HEK293 (cell line): ENCODE results near the gene GPR45.

Experiments
- CTCF ChIP-seq: fragments of 450-650 bp; formaldehyde crosslinking; IDR thresholded peaks from 2 replicates; pipeline ENCODE4 v1.5.1; 2016; ENCODE audit warnings: missing biosample characterization, missing genetic modification characterization
- GLIS2 ChIP-seq: fragments of 450-650 bp; formaldehyde crosslinking; IDR thresholded peaks from 2 replicates; pipeline ENCODE4 v1.5.1; 2016; ENCODE audit warnings: missing biosample characterization, missing genetic modification characterization
- PBX3 ChIP-seq: sonication (generic); formaldehyde crosslinking; IDR thresholded peaks from 2 replicates; pipeline ENCODE4 v1.8.1; 2022; ENCODE audit warnings: mild to moderate bottlenecking, moderate library complexity, missing genetic modification reagents
- ZNF184 ChIP-seq: fragments of 450-650 bp; IDR thresholded peaks from 2 replicates; pipeline ENCODE4 v1.5.1; 2018; ENCODE audit warnings: missing biosample characterization, mild to moderate bottlenecking, missing genetic modification characterization
- ZNF223 ChIP-seq: fragments of 450-650 bp; formaldehyde crosslinking; IDR thresholded peaks from 2 replicates; pipeline ENCODE4 v1.5.1; 2016; ENCODE audit warnings: missing biosample characterization, missing genetic modification characterization
- ZNF76 ChIP-seq: fragments of 450-650 bp; formaldehyde crosslinking; IDR thresholded peaks from 2 replicates; pipeline ENCODE4; 2016; ENCODE audit warnings: low read depth, missing biosample characterization, missing genetic modification characterization, borderline replicate concordance
- ZNF777 ChIP-seq: fragments of 450-650 bp; formaldehyde crosslinking; IDR thresholded peaks from 2 replicates; pipeline ENCODE4 v1.5.1; 2017; ENCODE audit warnings: missing biosample characterization, missing genetic modification characterization, borderline replicate concordance
- ZSCAN23 ChIP-seq: fragments of 450-650 bp; formaldehyde crosslinking; IDR thresholded peaks from 2 replicates; pipeline ENCODE4 v1.5.1; 2016; ENCODE audit warnings: missing biosample characterization, missing genetic modification characterization
- TF ChIP-seq, protein P1 (sequence below): fragments of 450-650 bp; formaldehyde crosslinking; IDR thresholded peaks from 2 replicates; pipeline ENCODE4 v1.5.1; 2016; ENCODE audit warnings: missing biosample characterization, missing genetic modification characterization
- TF ChIP-seq, protein P2 (sequence below): fragments of 450-650 bp; formaldehyde crosslinking; IDR thresholded peaks from 2 replicates; pipeline ENCODE4 v1.5.1; 2016; ENCODE audit warnings: missing biosample characterization, missing genetic modification characterization

DNA sequence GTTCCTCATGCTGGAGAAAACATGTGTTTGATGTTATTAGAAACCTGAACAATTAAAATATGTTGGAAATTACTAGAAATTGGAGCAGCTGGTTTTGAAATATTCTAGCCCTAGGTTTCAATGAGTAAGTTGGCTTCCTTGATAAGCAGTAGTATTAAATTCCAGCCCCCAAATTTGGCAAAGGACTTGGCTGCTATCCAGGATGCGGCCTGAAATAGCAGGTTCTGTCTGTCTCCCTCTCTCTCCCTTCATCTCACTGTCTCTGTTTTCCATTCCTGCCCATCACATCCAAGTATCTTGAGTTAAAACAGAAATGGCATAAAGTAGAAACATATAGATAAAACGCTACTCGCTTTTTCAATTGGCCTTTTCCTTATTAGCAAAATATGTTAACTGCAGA, 20.9 kb upstream of the GPR45 start:
- TF ChIP-seq CTCF (tag by site-specific recombination) (no peak), ZNF184 (no peak), PBX3 (no peak), ZNF76 (no peak), GLIS2 (tag by site-specific recombination) (no peak), ZNF777 (tag by site-specific recombination) (no peak), ZSCAN23 (tag by site-specific recombination) (no peak), ZNF223 (no peak)
- TF ChIP-seq, protein P1, sequence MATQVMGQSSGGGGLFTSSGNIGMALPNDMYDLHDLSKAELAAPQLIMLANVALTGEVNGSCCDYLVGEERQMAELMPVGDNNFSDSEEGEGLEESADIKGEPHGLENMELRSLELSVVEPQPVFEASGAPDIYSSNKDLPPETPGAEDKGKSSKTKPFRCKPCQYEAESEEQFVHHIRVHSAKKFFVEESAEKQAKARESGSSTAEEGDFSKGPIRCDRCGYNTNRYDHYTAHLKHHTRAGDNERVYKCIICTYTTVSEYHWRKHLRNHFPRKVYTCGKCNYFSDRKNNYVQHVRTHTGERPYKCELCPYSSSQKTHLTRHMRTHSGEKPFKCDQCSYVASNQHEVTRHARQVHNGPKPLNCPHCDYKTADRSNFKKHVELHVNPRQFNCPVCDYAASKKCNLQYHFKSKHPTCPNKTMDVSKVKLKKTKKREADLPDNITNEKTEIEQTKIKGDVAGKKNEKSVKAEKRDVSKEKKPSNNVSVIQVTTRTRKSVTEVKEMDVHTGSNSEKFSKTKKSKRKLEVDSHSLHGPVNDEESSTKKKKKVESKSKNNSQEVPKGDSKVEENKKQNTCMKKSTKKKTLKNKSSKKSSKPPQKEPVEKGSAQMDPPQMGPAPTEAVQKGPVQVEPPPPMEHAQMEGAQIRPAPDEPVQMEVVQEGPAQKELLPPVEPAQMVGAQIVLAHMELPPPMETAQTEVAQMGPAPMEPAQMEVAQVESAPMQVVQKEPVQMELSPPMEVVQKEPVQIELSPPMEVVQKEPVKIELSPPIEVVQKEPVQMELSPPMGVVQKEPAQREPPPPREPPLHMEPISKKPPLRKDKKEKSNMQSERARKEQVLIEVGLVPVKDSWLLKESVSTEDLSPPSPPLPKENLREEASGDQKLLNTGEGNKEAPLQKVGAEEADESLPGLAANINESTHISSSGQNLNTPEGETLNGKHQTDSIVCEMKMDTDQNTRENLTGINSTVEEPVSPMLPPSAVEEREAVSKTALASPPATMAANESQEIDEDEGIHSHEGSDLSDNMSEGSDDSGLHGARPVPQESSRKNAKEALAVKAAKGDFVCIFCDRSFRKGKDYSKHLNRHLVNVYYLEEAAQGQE (tag by site-specific recombination): no peak
- TF ChIP-seq, protein P2, sequence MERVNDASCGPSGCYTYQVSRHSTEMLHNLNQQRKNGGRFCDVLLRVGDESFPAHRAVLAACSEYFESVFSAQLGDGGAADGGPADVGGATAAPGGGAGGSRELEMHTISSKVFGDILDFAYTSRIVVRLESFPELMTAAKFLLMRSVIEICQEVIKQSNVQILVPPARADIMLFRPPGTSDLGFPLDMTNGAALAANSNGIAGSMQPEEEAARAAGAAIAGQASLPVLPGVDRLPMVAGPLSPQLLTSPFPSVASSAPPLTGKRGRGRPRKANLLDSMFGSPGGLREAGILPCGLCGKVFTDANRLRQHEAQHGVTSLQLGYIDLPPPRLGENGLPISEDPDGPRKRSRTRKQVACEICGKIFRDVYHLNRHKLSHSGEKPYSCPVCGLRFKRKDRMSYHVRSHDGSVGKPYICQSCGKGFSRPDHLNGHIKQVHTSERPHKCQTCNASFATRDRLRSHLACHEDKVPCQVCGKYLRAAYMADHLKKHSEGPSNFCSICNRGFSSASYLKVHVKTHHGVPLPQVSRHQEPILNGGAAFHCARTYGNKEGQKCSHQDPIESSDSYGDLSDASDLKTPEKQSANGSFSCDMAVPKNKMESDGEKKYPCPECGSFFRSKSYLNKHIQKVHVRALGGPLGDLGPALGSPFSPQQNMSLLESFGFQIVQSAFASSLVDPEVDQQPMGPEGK: no peak
